ENCODE measurements around the gene COQ8A.

COQ8A gene

GRCh38 chr1:226982451-226983177 lies 42.5 kb downstream of the COQ8A start:
- no peak overlapping the region for H3K27ac ChIP-seq (replicated peaks)
- DNase-seq (ENCODE audit: low read depth in 1 of 2, low spot score in 1 of 2), result no peak
- no peaks in the 10 kb centered on the region for H3K27me3 ChIP-seq (ENCODE audit: insufficient read depth, poor library complexity, severe bottlenecking)
- H3K4me3 ChIP-seq (replicated peaks; ENCODE audit: insufficient read depth, low read length), result no peak overlapping the region
- TF ChIP-seq SPI1 (IDR thresholded peaks at IDR 0.05; ENCODE audit: borderline replicate concordance, low read depth), result no peak

DNA sequence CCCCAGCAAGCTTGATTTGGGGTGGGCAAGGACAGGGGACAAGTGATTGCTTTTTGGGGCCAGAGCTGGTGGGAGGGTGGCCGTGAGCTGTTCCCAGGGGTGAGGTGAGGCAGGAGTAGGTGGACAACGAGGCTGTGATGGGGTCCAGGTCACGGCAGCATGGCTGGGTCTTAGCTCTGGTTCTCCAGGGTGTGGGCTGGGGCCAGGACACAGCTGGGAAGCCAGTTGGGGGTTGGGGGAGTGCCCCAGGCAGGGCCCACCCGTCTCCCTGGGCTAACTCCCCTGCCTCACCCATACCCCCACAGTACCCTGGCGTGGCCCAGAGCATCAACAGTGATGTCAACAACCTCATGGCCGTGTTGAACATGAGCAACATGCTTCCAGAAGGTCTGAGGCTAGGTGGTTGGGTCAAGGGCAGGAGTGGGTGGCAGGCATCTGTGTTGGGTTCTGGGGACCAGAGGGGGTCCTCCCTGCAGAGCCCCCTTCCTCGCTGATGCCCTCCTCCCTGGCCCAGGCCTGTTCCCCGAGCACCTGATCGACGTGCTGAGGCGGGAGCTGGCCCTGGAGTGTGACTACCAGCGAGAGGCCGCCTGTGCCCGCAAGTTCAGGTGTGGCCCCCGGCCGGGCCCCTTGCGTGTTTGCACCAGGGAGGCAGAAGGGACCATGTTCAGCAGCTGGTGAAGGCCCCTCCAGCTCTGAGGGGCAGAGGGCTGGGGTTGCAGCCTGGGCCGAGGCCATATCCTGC lies 43.3 kb downstream of the COQ8A start:
- no peak for DNase-seq (ENCODE audit: low read depth in 1 of 2, low spot score in 1 of 2)
- Histone ChIP-seq H3K27me3 (ENCODE audit: insufficient read depth, poor library complexity, severe bottlenecking) (no peaks in the 10 kb centered on the region), H3K27ac (replicated peaks) (no peak overlapping the region), H3K4me3 (replicated peaks; ENCODE audit: insufficient read depth, low read length) (no peak overlapping the region)
- no peak for TF ChIP-seq GABPA (IDR thresholded peaks at IDR 0.05; ENCODE audit: low read depth)
- no peak for TF ChIP-seq REST (IDR thresholded peaks at IDR 0.05; ENCODE audit: insufficient replicate concordance, low read depth)
- TF ChIP-seq CTCF (IDR thresholded peaks at IDR 0.05; ENCODE audit: insufficient read depth, low read length), result no peak
- TF ChIP-seq SPI1 (IDR thresholded peaks at IDR 0.05; ENCODE audit: borderline replicate concordance, low read depth), result no peak
- no peak for TF ChIP-seq POLR2AphosphoS5 (IDR thresholded peaks at IDR 0.05; ENCODE audit: low read depth)

- TF ChIP-seq POLR2AphosphoS5 (IDR thresholded peaks at IDR 0.05; ENCODE audit: low read depth), result no peak
- TF ChIP-seq SPI1 (IDR thresholded peaks at IDR 0.05; ENCODE audit: borderline replicate concordance, low read depth), result no peak
- TF ChIP-seq GABPA (IDR thresholded peaks at IDR 0.05; ENCODE audit: low read depth), result no peak
- no peak for TF ChIP-seq CTCF (IDR thresholded peaks at IDR 0.05; ENCODE audit: insufficient read depth, low read length)
- no peak for TF ChIP-seq REST (IDR thresholded peaks at IDR 0.05; ENCODE audit: insufficient replicate concordance, low read depth)
- no peak overlapping the region for H3K27ac ChIP-seq (replicated peaks)
- H3K4me3 ChIP-seq (replicated peaks; ENCODE audit: insufficient read depth, low read length), result no peak overlapping the region
- H3K27me3 ChIP-seq (ENCODE audit: insufficient read depth, poor library complexity, severe bottlenecking), result no peaks in the 10 kb centered on the region
- no peak for DNase-seq (ENCODE audit: low read depth in 1 of 2, low spot score in 1 of 2)
Observed at GRCh38 chr1:226983992-226984364, 43.9 kb downstream of the COQ8A start.

DNA sequence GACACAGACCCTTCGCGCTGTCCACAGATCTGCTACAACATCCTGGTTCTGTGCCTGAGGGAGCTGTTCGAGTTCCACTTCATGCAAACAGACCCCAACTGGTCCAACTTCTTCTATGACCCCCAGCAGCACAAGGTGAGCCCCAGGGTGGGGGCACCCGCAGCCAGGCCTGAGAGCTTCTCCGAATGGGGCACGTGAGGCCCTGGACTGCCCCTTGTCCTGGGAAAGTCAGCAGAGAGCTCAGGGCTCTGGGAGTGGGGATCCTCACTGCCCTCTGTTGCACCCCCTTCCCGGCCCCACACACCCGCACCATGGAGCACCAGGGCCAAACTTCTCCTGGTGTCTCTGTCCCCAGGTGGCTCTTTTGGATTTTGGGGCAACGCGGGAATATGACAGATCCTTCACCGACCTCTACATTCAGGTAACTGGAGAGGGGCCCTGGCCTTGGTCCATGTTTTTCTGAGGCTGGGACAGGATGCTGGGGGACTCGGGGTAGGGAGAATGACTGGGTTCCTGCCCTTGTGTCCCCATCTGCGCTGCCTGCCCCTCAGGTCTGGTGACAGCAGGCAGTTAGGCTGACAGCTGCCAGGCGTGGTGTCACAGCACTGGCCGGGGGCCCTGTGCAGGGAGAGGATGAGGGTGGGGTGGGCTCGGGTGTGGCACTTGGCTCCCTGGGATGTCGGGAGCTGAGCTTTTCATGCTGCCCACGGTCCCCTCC lies 44.6 kb downstream of the COQ8A start:
- peak; percentile 16; the same call in 1 of the 2 replicates for TF ChIP-seq POLR2AphosphoS5 (IDR thresholded peaks at IDR 0.05; ENCODE audit: low read depth)
- TF ChIP-seq CTCF (IDR thresholded peaks at IDR 0.05; ENCODE audit: insufficient read depth, low read length), result no peak

More for the DNA sequence above, 44.6 kb downstream of the COQ8A start:
- Histone ChIP-seq H3K4me3 (replicated peaks; ENCODE audit: insufficient read depth, low read length) (no peak overlapping the region), H3K27ac (replicated peaks) (no peak overlapping the region), H3K27me3 (ENCODE audit: insufficient read depth, poor library complexity, severe bottlenecking) (no peaks in the 10 kb centered on the region)
- no peak for DNase-seq (ENCODE audit: low read depth in 1 of 2, low spot score in 1 of 2)
